ENCODE results near the gene SYT17.

The SYT17 gene

GRCh38 chr16:19177111-19177739, 9.2 kb downstream of the SYT17 start:
- Histone ChIP-seq H3K27me3 (ENCODE audit: insufficient read depth, low read length, poor library complexity, severe bottlenecking) (no peaks in the 10 kb centered on the region), H3K4me3 (ENCODE audit: low read length, poor library complexity, severe bottlenecking) (no peak overlapping the region), H3K9ac (ENCODE audit: low read depth, low read length, poor library complexity, severe bottlenecking) (no peak overlapping the region), H3K36me3 (ENCODE audit: insufficient read depth, low read length) (no peaks in the 10 kb centered on the region), H2AFZ (ENCODE audit: low read length) (no peak overlapping the region), H3K9me2 (replicated peaks; ENCODE audit: low read depth, low read length) (no peaks in the 10 kb centered on the region), H3K4me2 (ENCODE audit: low read depth, low read length, poor library complexity, severe bottlenecking) (no peak overlapping the region), H3F3A (ENCODE audit: low read depth) (no peaks in the 10 kb centered on the region), H3K9me3 (ENCODE audit: insufficient read depth, low read depth, low read length) (no peaks in the 10 kb centered on the region; the same call in 1 of the 2 replicates), H3K79me2 (ENCODE audit: insufficient read depth, low read length) (no peaks in the 10 kb centered on the region), H3K4me1 (ENCODE audit: insufficient read depth, low read length, poor library complexity, severe bottlenecking) (no peaks in the 10 kb centered on the region), H4K20me1 (ENCODE audit: insufficient read depth, low read length, poor library complexity, severe bottlenecking) (no peaks in the 10 kb centered on the region)
- no peak for TF ChIP-seq CTCF (conservative IDR thresholded peaks at IDR 0.05; ENCODE audit: low read length)
- no peak for TF ChIP-seq EZH2phosphoT487 (IDR thresholded peaks at IDR 0.05; ENCODE audit: borderline replicate concordance)

GRCh38 chr16:19179546-19180490, 11.8 kb downstream of the SYT17 start:
- no peak overlapping the region for H2AFZ ChIP-seq (ENCODE audit: low read length)
- no peaks in the 10 kb centered on the region for H4K20me1 ChIP-seq (ENCODE audit: insufficient read depth, low read length, poor library complexity, severe bottlenecking)
- no peak for TF ChIP-seq EZH2phosphoT487 (IDR thresholded peaks at IDR 0.05; ENCODE audit: borderline replicate concordance)
- peak; percentile 63 for TF ChIP-seq CTCF (conservative IDR thresholded peaks at IDR 0.05; ENCODE audit: low read length)
- no peaks in the 10 kb centered on the region for H3K9me3 ChIP-seq (ENCODE audit: insufficient read depth, low read depth, low read length)
- H3K4me3 ChIP-seq (ENCODE audit: low read length, poor library complexity, severe bottlenecking) = no peak overlapping the region
- no peaks in the 10 kb centered on the region for H3K36me3 ChIP-seq (ENCODE audit: insufficient read depth, low read length)
- no peaks in the 10 kb centered on the region for H3F3A ChIP-seq (ENCODE audit: low read depth)
- no peak overlapping the region for H3K9ac ChIP-seq (ENCODE audit: low read depth, low read length, poor library complexity, severe bottlenecking)
- no peaks in the 10 kb centered on the region for H3K9me2 ChIP-seq (replicated peaks; ENCODE audit: low read depth, low read length)
- no peaks in the 10 kb centered on the region for H3K27me3 ChIP-seq (ENCODE audit: insufficient read depth, low read length, poor library complexity, severe bottlenecking)
- no peaks in the 10 kb centered on the region for H3K4me1 ChIP-seq (ENCODE audit: insufficient read depth, low read length, poor library complexity, severe bottlenecking)
- no peaks in the 10 kb centered on the region for H3K79me2 ChIP-seq (ENCODE audit: insufficient read depth, low read length)
- H3K4me2 ChIP-seq (ENCODE audit: low read depth, low read length, poor library complexity, severe bottlenecking) = no peak overlapping the region

GRCh38 chr16:19180741-19181140, 12.7 kb downstream of the SYT17 start:
- Histone ChIP-seq H4K20me1 (ENCODE audit: insufficient read depth, low read length, poor library complexity, severe bottlenecking) (no peaks in the 10 kb centered on the region), H3K79me2 (ENCODE audit: insufficient read depth, low read length) (no peaks in the 10 kb centered on the region), H3F3A (ENCODE audit: low read depth) (no peaks in the 10 kb centered on the region), H3K4me2 (ENCODE audit: low read depth, low read length, poor library complexity, severe bottlenecking) (no peak overlapping the region), H3K9ac (ENCODE audit: low read depth, low read length, poor library complexity, severe bottlenecking) (no peak overlapping the region), H3K4me1 (ENCODE audit: insufficient read depth, low read length, poor library complexity, severe bottlenecking) (no peaks in the 10 kb centered on the region), H3K9me2 (replicated peaks; ENCODE audit: low read depth, low read length) (no peaks in the 10 kb centered on the region), H3K27me3 (ENCODE audit: insufficient read depth, low read length, poor library complexity, severe bottlenecking) (no peaks in the 10 kb centered on the region), H3K36me3 (ENCODE audit: insufficient read depth, low read length) (no peaks in the 10 kb centered on the region), H3K9me3 (ENCODE audit: insufficient read depth, low read depth, low read length) (no peaks in the 10 kb centered on the region), H3K4me3 (ENCODE audit: low read length, poor library complexity, severe bottlenecking) (no peak overlapping the region), H2AFZ (ENCODE audit: low read length) (no peak overlapping the region)
- TF ChIP-seq CTCF (conservative IDR thresholded peaks at IDR 0.05; ENCODE audit: low read length) (no peak), EZH2phosphoT487 (IDR thresholded peaks at IDR 0.05; ENCODE audit: borderline replicate concordance) (no peak)

Measured in Loucy (cell line).